C4-2B (cell line): ENCODE results near the gene ETV5.

Experiments used
- H3K27ac ChIP-seq: fragments of 450-650 bp; 2 replicates; pipeline ENCODE4 v1.5.1; 2017
- CTCF ChIP-seq: fragments of 450-650 bp; conservative IDR thresholded peaks from 2 replicates; pipeline ENCODE4 v1.5.1; 2017; ENCODE audit warnings: mild to moderate bottlenecking
- ZFX ChIP-seq: fragments of 450-650 bp; IDR thresholded peaks from 2 replicates; pipeline ENCODE4 v1.6.1; 2017

Gene ETV5

GRCh38 chr3:186094696-186095425 lies 14.0 kb downstream of the ETV5 start:
- no peak for TF ChIP-seq ZFX
- TF ChIP-seq CTCF = no peak
- no peak overlapping the region for H3K27ac ChIP-seq

GRCh38 chr3:186094271-186094670 lies 14.6 kb downstream of the ETV5 start:
- no peak for TF ChIP-seq CTCF
- TF ChIP-seq ZFX = no peak
- H3K27ac ChIP-seq = no peak overlapping the region

DNA sequence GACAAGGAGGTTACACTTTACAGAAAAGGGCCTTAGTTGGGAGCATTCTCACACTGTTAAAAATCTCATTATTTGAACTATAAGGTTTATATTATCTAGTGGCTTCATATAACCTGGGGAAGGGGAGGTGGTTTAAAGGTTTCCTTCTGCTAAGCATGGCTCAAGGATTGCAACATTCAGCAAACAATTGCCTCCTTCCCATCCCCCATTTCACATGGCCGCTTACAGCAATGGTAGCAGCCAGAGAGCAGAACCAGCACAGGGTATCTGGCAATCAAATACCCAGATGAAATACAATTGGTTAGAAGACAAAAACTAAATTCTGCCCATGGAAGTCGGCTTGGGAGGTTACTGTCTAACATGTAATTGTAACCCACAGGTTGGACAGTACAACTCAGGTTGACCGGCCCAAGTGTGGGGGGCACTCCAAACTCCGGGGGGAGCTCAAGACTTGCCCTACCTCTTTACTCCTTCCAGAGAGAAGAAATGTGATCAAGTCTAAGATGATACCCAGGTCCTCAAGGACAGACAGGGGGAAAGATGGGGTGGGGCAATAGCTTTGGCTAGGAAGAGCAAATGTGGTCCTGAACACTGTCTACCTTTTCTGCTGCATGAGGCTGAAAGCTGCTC lies 15.5 kb downstream of the ETV5 start:
- TF ChIP-seq CTCF (no peak), ZFX (no peak)

DNA sequence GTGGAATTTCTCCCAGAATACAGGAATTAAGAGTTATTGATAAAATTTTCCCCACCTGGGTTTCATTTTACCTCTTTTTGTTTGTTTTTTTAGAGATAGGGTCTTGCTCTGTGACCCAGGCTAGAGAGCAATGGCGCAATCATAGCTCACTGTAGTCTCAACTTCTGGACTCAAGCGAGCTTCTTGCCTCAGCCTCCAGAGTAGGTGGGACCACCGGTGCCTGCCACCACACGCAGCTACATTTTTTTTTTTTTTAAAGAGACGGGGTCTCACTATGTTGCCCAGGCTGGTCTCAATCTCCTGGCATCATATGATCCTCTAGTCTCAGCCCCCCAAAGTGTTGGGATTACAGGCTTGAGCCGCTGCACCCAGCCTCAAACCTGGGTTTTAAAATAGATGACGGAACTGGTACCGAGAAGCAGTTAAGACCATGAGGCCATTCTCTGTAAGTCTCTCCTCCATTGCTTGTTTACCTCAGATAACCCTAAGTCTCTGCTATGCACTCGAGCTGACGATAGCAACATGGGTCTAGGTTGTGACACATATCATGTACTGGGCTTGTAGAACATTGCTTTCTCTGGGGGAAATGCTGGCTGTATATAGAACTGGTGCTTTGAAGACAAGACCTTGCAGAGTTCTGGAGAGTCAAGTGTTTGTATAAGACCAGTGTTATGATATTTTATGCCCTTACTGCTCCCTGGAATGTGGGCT lies 16.4 kb downstream of the ETV5 start:
- TF ChIP-seq CTCF = no peak
- TF ChIP-seq ZFX = no peak
- H3K27ac ChIP-seq = no peak overlapping the region

More for the DNA sequence above, 15.5 kb downstream of the ETV5 start:
- no peak overlapping the region for H3K27ac ChIP-seq

- no peak overlapping the region for H3K27ac ChIP-seq
- TF ChIP-seq CTCF (no peak), ZFX (no peak)
Measured at GRCh38 chr3:186090901-186091300, 18.0 kb downstream of the ETV5 start.

- no peak overlapping the region for H3K27ac ChIP-seq
- no peak for TF ChIP-seq ZFX
- no peak for TF ChIP-seq CTCF
Measured at GRCh38 chr3:186088335-186088734, 20.6 kb downstream of the ETV5 start.

GRCh38 chr3:186084264-186084663 lies 24.6 kb downstream of the ETV5 start:
- H3K27ac ChIP-seq = no peak overlapping the region
- TF ChIP-seq ZFX (no peak), CTCF (no peak)
